ENCODE data around the gene SDSL. TPM values are rescaled to one million over a fixed set of nuclear protein-coding genes. Genes with fewer than 3 reads are reported as not detected.

The SDSL gene
- total and polyA plus RNA-seq, 2 of the 13 experiments (the other 11 are each of a cell fraction or from before 2014, with no cell fraction given) = 1.2 to 1.7 TPM

DNA sequence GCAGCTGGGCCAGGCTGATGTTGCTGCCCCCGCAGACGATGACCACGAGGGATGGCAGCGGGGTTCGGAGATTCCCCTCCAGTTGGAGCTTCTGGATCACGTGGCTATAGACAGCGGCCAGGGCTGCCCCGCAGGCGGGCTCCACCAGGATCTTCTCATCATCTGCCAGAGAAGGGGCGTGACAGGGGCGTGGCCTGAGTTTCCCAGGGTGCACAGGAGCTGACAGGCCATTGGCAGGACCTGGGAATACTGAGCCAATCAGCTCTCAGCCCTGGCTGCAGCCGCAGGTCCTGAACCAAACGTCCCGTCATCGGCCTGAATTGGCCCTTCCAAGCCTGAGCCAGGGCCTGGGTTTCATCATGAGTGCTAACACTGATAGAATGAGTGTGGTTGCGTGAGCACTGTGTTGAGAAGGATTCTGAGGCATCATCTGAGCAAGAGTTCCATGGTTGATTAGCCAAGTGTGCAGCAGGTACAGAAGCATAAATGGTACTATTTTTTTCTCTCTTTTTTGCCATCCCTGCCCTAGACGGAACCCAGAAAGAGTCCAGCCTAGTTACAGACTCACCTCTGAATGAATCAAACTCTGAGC, 29.1 kb upstream of the SDSL start:
- H3K79me2 ChIP-seq (ENCODE audit: insufficient read depth, low read length) = no peaks in the 10 kb centered on the region
- peak; percentile 83 for ATAC-seq
- ChIA-PET CTCF (ENCODE audit: low intra/inter-chr PET ratio, low total read pairs) (no interaction called here), POLR2A (no interaction called here)
- TF ChIP-seq SP1 (IDR thresholded peaks at IDR 0.05) (no peak), SP1 (CRISPR knock-in tag; IDR thresholded peaks at IDR 0.05) (peak; percentile 86), NFYC (CRISPR knock-in tag; IDR thresholded peaks at IDR 0.05) (peak; percentile 71), AGO1 (IDR thresholded peaks at IDR 0.05; ENCODE audit: low read depth, low read length, poor library complexity, severe bottlenecking) (peak; percentile 86), GPN1 (CRISPR knock-in tag; IDR thresholded peaks at IDR 0.05; ENCODE audit: borderline replicate concordance) (no peak), ZNF143 (CRISPR knock-in tag; IDR thresholded peaks at IDR 0.05) (peak; percentile 84), NFYB (CRISPR knock-in tag; IDR thresholded peaks at IDR 0.05) (peak; percentile 75), RFX3 (CRISPR knock-in tag; IDR thresholded peaks at IDR 0.05) (no peak), AGO2 (optimal IDR thresholded peaks at IDR 0.05; ENCODE audit: low read depth, low read length) (peak; percentile 81), ARNTL (CRISPR knock-in tag; IDR thresholded peaks at IDR 0.05) (no peak), KDM1A (CRISPR knock-in tag; IDR thresholded peaks at IDR 0.05) (0 out of 2 replicates have a peak, but pooled peaks have one; percentile 49), ZNF687 (CRISPR knock-in tag; IDR thresholded peaks at IDR 0.05) (peak; percentile 45; the same call in 1 of the 2 replicates), SP5 (CRISPR knock-in tag; IDR thresholded peaks at IDR 0.05; ENCODE audit: borderline replicate concordance, low read depth) (peak; percentile 36; the same call in 1 of the 2 replicates), SP4 (CRISPR knock-in tag; IDR thresholded peaks at IDR 0.05) (peak; percentile 52; the same call in 1 of the 2 replicates)
- no peak overlapping the region for H3K9ac ChIP-seq (ENCODE audit: insufficient read depth, low read depth, low read length)
- 49% methylated on average over 12 of the region's 17 CpGs for WGBS (ENCODE audit: low lambda C conversion rate)
- in situ Hi-C loops (cut with HindIII; ENCODE audit: extremely low pct_ligation_motif_present, low pct_unique_long_range_greater_than_20kb) = no loop called here
- DNase-seq (ENCODE audit: low spot score) = peak; percentile 48
- no peak overlapping the region for H3K27ac ChIP-seq (ENCODE audit: extremely low read length, insufficient read depth, low read length)
- BruUV-seq (replicated peaks) = no TSS peak
- H3K4me2 ChIP-seq (ENCODE audit: low read depth, low read length) = no peak overlapping the region
- peaks cover 3% of the 10 kb centered on the region in 2 experiments; a peak in 1 of 5 replicates for H3K27me3 ChIP-seq (ENCODE audit: control insufficient read depth in 1 of 2, insufficient read depth in 2 of 2, low read length in 2 of 2)
- intact Hi-C loops (cut with micrococcal nuclease; ENCODE audit: unreplicated experiment) = no loop called here
- H3K9me3 ChIP-seq (ENCODE audit: low read length) = no peaks in the 10 kb centered on the region
- 0 out of 2 replicates have a peak, but pooled peaks cover 9% of the 10 kb centered on the region for H3K4me1 ChIP-seq (ENCODE audit: insufficient read depth, low read length)
- FAIRE-seq = no peak
- H2AFZ ChIP-seq (ENCODE audit: low read length) = no peak overlapping the region
- no peaks in the 10 kb centered on the region; the same call in 1 of the 2 replicates for H4K20me1 ChIP-seq (ENCODE audit: insufficient read depth, low read length)
- H3K36me3 ChIP-seq (replicated peaks in 1 of 2; ENCODE audit: control insufficient read depth in 1 of 2, insufficient read depth in 2 of 2, low read length in 2 of 2) = 0 out of 5 replicates have a peak, but pooled peaks cover 0 to 1% of the 10 kb centered on the region in 2 experiments
- H3K4me3 ChIP-seq (replicated peaks in 1 of 3; ENCODE audit: insufficient read depth in 1 of 3, low read depth in 2 of 3, low read length in 3 of 3) = no peak overlapping the region
